Activated CD4-positive, alpha-beta T cell treated with anti-CD3 and anti-CD28 coated beads for 24 hours (primary cell): ENCODE data around the gene ZNF341.
A peak's percentile ranks its signal among the peaks of the same experiment; 100 is the strongest.
"Not testable (repeated sequence)": the region's sequence is repeated elsewhere in the genome, so short reads cannot be mapped to it uniquely, and the experiment has no call there.

Experiments used
- DNase-seq, 2 donors: peaks; one replicate each; pipeline ENCODE4 v3.0.0-alpha.2; 2020; ENCODE audit warnings: low read depth in 2 of 2

Gene ZNF341

GRCh38 chr20:33731693-33732165, at the start of gene ZNF341:
Gene ZNF341, plus strand, starts transcription at chr20:33731996. Its CDS starts 26 bp downstream, at chr20:33732022.
- peak; percentile 78 to 83 for DNase-seq

GRCh38 chr20:33684533-33685327, 47.1 kb upstream of the ZNF341 start:
- no peak for DNase-seq

GRCh38 chr20:33685328-33686099, 46.3 kb upstream of the ZNF341 start:
- DNase-seq: peak; percentile 45 to 63

GRCh38 chr20:33686100-33686983, 45.5 kb upstream of the ZNF341 start, which contains the start of gene E2F1:
Gene E2F1, minus strand, starts transcription at chr20:33686385. Its CDS starts 121 bp downstream, at chr20:33686264.
- peak; percentile 94 for DNase-seq

- no peak for DNase-seq
Observed at GRCh38 chr20:33686984-33687366, 44.8 kb upstream of the ZNF341 start.

- DNase-seq: no peak
Observed at GRCh38 chr20:33687370-33687915, 44.4 kb upstream of the ZNF341 start.

GRCh38 chr20:33687993-33688937, 43.5 kb upstream of the ZNF341 start:
- no peak for DNase-seq

GRCh38 chr20:33688938-33689424, 42.8 kb upstream of the ZNF341 start:
- DNase-seq: no peak

- no peak for DNase-seq
Observed at GRCh38 chr20:33689493-33689892, 42.3 kb upstream of the ZNF341 start.

- peak in 1 of 2 donors; percentile 34 for DNase-seq
Observed at GRCh38 chr20:33689973-33690372, 41.8 kb upstream of the ZNF341 start.

- DNase-seq: no peak
Observed at GRCh38 chr20:33693289-33693688, 38.5 kb upstream of the ZNF341 start.

- no peak for DNase-seq
Observed at GRCh38 chr20:33693741-33694638, 37.8 kb upstream of the ZNF341 start.

- DNase-seq: no peak
Observed at GRCh38 chr20:33694639-33695012, 37.2 kb upstream of the ZNF341 start.

GRCh38 chr20:33696448-33696847, 35.3 kb upstream of the ZNF341 start:
- DNase-seq: no peak

GRCh38 chr20:33697129-33697528, 34.7 kb upstream of the ZNF341 start:
- DNase-seq: no peak

GRCh38 chr20:33698966-33699365, 32.8 kb upstream of the ZNF341 start:
- DNase-seq: not testable (repeated sequence)

- DNase-seq: not testable (repeated sequence)
Observed at GRCh38 chr20:33700696-33701441, 30.9 kb upstream of the ZNF341 start.
